SU-DHL-6 (cell line): ENCODE data around the gene SCFD2.

ENCODE experiments used
- EZH2phosphoT487 ChIP-seq: fragments of 200-600 bp; sonication (generic), shearing (Covaris generic); conservative IDR thresholded peaks from 2 replicates; pipeline ENCODE4 v1.6.1; 2018; ENCODE audit warnings: mild to moderate bottlenecking, antibody characterized with exemption, low read length, moderate library complexity, mixed read lengths
- TF ChIP-seq, protein P1 (sequence below): fragments of 200-600 bp; sonication (generic); IDR thresholded peaks from one replicate; pipeline ENCODE4 v1.5.1; 2017; ENCODE audit warnings: antibody characterized with exemption, mild to moderate bottlenecking, low read length, moderate library complexity; ENCODE audit not compliant: insufficient read depth, poor library complexity, severe bottlenecking

DNA sequence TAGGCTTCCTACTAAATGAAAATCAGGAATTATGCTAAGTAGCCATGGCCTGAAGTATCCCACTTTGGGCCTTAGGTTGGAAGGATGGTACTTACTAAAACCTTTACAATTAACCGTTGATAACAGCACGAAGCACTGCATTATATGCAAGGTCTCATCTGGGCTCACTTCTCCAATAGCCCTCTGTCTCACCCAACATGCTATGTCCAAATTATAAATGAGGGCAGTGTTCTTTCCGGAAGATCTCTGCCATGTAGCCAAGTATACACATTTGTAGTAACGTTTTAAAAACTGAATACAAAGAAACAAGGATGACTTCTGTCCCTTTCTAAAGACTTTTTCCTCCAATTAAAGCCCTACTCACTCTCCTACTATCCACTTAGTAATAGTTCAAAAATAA, 51.6 kb downstream of the SCFD2 start:
- TF ChIP-seq, protein P1, sequence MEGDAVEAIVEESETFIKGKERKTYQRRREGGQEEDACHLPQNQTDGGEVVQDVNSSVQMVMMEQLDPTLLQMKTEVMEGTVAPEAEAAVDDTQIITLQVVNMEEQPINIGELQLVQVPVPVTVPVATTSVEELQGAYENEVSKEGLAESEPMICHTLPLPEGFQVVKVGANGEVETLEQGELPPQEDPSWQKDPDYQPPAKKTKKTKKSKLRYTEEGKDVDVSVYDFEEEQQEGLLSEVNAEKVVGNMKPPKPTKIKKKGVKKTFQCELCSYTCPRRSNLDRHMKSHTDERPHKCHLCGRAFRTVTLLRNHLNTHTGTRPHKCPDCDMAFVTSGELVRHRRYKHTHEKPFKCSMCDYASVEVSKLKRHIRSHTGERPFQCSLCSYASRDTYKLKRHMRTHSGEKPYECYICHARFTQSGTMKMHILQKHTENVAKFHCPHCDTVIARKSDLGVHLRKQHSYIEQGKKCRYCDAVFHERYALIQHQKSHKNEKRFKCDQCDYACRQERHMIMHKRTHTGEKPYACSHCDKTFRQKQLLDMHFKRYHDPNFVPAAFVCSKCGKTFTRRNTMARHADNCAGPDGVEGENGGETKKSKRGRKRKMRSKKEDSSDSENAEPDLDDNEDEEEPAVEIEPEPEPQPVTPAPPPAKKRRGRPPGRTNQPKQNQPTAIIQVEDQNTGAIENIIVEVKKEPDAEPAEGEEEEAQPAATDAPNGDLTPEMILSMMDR, result no peak
- no peak for TF ChIP-seq EZH2phosphoT487
